A549 (cell line): ENCODE measurements around the gene SHKBP1.
"Not testable (repeated sequence)": the region's sequence is repeated elsewhere in the genome, so short reads cannot be mapped to it uniquely, and the experiment has no call there.

Source experiments
- BCL3 ChIP-seq: fragments of >200 bp; sonication (Bioruptor Twin); formaldehyde crosslinking; IDR thresholded peaks from 3 replicates; pipeline ENCODE4 v1.6.1; 2016
- CEBPB ChIP-seq, 2 experiments: fragments of >200 bp in 1 of 2; sonication (Bioruptor Twin) in 1 of 2; formaldehyde crosslinking in 1 of 2; IDR thresholded peaks; 2 replicates each; pipeline ENCODE4 v1.6.1; 2012 to 2016
- CTCF ChIP-seq: fragments of >200 bp; sonication (Bioruptor Twin); formaldehyde crosslinking; IDR thresholded peaks from 3 replicates; pipeline ENCODE4 v1.5.1; 2016
- JUNB ChIP-seq: fragments of >200 bp; sonication (Bioruptor Twin); formaldehyde crosslinking; IDR thresholded peaks from 2 replicates; pipeline ENCODE4 v1.6.1; 2016
- MAZ ChIP-seq: fragments of 150-350 bp; IDR thresholded peaks from 2 replicates; pipeline ENCODE4 v1.6.1; 2014; ENCODE audit warnings: antibody characterized with exemption, low read depth, low read length, borderline replicate concordance
- MYC ChIP-seq: IDR thresholded peaks from 2 replicates; pipeline ENCODE4 v1.6.1; 2012; ENCODE audit warnings: mild to moderate bottlenecking, inconsistent platforms, low read length, improper control_type of control experiment, borderline replicate concordance
- RCOR1 ChIP-seq: fragments of 150-350 bp; IDR thresholded peaks from 2 replicates; pipeline ENCODE4 v1.6.1; 2014; ENCODE audit warnings: antibody characterized with exemption, low read length, low read depth
- REST ChIP-seq: fragments of 200-600 bp; sonication (generic); IDR thresholded peaks from 2 replicates; pipeline ENCODE4 v1.6.1; 2016; ENCODE audit warnings: antibody characterized with exemption, mild to moderate bottlenecking, moderate library complexity
- SMC3 ChIP-seq: fragments of >200 bp; sonication (Bioruptor Twin); formaldehyde crosslinking; IDR thresholded peaks from 3 replicates; pipeline ENCODE4 v1.6.1; 2018; ENCODE audit warnings: inconsistent platforms

GRCh38 chr19:40624369-40625153 is 47.9 kb downstream of the SHKBP1 start:
- not testable (repeated sequence) for TF ChIP-seq RCOR1; REST; MAZ; CEBPB (IDR thresholded peaks at IDR 0.05); MYC; CTCF; BCL3; SMC3; JUNB
